Coronary artery (tissue), 2 donors: ENCODE results near the gene FAHD2A.

Experiments
- DNase-seq: peaks from one replicate; pipeline ENCODE4 v3.0.0-alpha.2; 2017; ENCODE audit warnings: low spot score
- H3K27ac ChIP-seq, 2 donors: fragments of 200-600 bp; sonication (generic); one replicate each; pipeline ENCODE4 v1.5.1; 2016 to 2019
- H3K4me3 ChIP-seq: fragments of 200-600 bp; sonication (generic); 2 replicates; pipeline ENCODE4 v1.5.1; 2016; ENCODE audit warnings: mild to moderate bottlenecking, moderate library complexity
- CTCF ChIP-seq: fragments of 200-600 bp; sonication (generic); IDR thresholded peaks from one replicate; pipeline ENCODE4 v1.5.1; 2019; ENCODE audit warnings: antibody characterized with exemption

The FAHD2A gene

GRCh38 chr2:95386031-95386430 lies 16.5 kb upstream of the FAHD2A start:
- Histone ChIP-seq H3K27ac (peak overlapping the region in 1 of 2 donors; percentile 35), H3K4me3 (no peak overlapping the region)
- no peak for TF ChIP-seq CTCF
- peak; percentile 41 for DNase-seq

- no peak for DNase-seq
- Histone ChIP-seq H3K4me3 (no peak overlapping the region), H3K27ac (no peak overlapping the region)
- no peak for TF ChIP-seq CTCF
Observed at GRCh38 chr2:95387358-95387757, 15.2 kb upstream of the FAHD2A start.

DNA sequence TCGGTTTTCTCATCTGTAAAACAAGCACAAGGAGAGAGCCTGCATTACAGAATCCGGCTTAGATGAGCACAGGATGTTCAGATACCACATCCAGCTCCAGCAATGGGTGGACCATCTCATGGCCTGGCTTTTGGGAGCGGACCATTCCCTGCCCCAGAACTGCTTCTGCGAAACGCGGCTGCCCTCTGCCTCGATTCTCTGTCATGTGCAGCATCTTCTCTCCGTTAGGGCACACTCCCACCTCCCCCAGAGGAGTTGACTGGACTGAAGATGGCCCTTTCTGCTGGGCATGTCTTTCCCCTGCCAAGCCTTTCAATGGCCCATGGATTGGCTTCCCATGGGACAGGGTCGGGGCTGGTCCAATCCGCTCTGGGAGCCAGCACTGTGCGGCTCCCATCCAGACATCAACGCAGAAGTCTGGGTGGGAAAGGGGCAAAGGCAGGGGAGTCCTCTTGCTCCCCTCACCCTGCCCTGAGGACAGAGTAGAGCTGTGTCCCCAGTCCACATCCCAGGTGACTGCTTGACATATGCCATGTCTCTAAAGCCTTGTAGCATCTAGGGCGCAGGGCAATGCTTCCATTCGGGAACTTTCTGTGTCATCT lies 14.3 kb upstream of the FAHD2A start:
- no peak overlapping the region for H3K27ac ChIP-seq
- peak; percentile 60 for DNase-seq
- no peak overlapping the region for H3K4me3 ChIP-seq
- no peak for TF ChIP-seq CTCF

- Histone ChIP-seq H3K4me3 (no peak overlapping the region), H3K27ac (no peak overlapping the region)
- no peak for TF ChIP-seq CTCF
- peak; percentile 31 for DNase-seq
Observed at GRCh38 chr2:95388856-95389244, 13.7 kb upstream of the FAHD2A start.

DNA sequence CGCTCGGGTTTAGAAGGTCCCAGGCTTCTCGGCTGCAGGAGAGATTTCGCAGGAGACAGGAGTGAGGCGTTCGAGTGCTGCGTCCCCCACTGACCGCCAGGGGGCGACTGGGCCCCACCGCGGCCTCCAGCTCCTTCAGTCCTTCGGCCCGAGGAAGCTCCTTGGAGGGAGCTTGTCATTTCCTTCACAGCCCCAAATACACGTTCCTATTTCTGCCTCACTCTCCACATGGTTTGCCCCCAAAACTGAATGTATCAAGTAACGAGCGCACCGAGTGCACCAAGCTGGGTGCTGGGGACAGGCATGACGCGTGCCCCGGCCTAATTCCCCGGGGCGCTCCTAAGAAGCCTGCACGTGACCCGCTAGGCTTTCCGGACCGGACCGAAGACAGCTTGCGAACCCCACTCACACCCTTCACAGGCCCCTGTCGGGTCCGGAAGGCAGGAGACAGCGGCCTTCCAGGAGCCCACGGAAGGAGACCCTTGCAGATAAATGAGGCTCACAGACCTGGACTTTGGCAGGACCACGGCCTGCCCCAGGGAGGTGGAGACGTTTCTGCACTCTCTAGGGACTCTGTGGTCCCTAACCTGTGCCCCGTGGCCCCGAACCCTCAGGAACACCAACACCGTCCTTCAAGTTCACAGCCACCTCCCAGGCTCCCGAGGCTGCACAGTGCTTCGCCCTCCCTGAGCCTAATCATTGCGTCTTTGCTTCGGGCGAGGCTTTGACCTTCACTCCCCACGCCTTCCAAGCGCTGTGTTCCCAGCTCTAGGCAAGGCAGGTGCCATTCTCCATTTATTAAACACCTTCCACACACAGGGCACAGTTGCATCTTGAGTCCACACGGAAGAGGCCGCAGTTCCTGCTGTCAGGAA lies 13.0 kb upstream of the FAHD2A start:
- peak; percentile 73 for DNase-seq
- Histone ChIP-seq H3K27ac (no peak overlapping the region), H3K4me3 (no peak overlapping the region)
- TF ChIP-seq CTCF: peak; percentile 66

DNA sequence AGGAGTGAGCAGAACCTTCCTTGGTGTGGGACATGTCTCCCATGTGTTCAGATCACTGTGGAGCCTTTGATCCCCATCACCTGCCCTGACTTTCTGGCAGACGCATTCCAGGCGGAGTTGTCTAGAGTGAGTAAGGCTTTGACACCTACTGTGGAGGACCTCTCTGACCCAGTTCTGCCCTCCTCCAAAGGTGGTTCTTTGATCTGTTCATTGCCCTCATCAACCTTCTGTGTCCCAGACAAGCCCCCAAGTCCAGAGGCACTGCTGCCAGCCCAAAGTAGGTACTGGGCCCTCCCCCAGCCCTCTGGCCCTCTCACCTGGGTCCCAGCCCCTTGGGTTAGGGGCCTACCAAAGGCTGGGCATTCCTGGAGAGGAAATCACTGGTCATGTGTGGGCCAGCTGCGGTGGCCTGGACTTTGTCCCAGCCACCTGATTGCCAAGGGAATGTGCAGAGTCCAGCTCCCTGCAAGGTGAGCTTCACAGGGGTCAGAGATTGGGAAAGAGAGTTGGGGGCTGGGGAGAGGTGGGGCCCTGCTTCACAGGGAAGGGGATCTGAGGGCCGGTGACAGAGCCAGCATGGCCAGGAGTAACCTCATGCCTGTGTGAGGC lies 12.1 kb upstream of the FAHD2A start:
- no peak for TF ChIP-seq CTCF
- DNase-seq: peak; percentile 55
- no peak overlapping the region for H3K4me3 ChIP-seq
- no peak overlapping the region for H3K27ac ChIP-seq
